Spleen (tissue), 7 donors: Measurements from ENCODE around the gene CFD.

Experiments used
- POLR2A ChIP-seq, 3 donors: fragments of 450-650 bp; IDR thresholded peaks; one replicate each; pipeline ENCODE4 v1.5.1; 2017; ENCODE audit warnings: antibody characterized with exemption in 3 of 3, mild to moderate bottlenecking in 1 of 3
- TF ChIP-seq, protein P1 (sequence below), 11 experiments: fragments of 200-600 bp in 7 of 11; fragments of 450-650 bp in 4 of 11; sonication (generic) in 4 of 11; IDR thresholded peaks in 8 of 11; conservative IDR thresholded peaks in 3 of 11; 1 replicate in 7 of 11; 2 replicates in 4 of 11; pipeline versions ENCODE4 v1.4.0 to v1.8.0; 2016 to 2021; ENCODE audit warnings: antibody characterized with exemption in 11 of 11, inconsistent platforms in 4 of 11, mild to moderate bottlenecking in 1 of 11
- donor health status: DM: no; HTN: no; CAD: no; lungs with moderate emphysema.
- donor health status: DM: no; HTN: no; CAD: no.
- donor health status: DM: no; HTN: no; CAD: no.

- TF ChIP-seq, protein P1, sequence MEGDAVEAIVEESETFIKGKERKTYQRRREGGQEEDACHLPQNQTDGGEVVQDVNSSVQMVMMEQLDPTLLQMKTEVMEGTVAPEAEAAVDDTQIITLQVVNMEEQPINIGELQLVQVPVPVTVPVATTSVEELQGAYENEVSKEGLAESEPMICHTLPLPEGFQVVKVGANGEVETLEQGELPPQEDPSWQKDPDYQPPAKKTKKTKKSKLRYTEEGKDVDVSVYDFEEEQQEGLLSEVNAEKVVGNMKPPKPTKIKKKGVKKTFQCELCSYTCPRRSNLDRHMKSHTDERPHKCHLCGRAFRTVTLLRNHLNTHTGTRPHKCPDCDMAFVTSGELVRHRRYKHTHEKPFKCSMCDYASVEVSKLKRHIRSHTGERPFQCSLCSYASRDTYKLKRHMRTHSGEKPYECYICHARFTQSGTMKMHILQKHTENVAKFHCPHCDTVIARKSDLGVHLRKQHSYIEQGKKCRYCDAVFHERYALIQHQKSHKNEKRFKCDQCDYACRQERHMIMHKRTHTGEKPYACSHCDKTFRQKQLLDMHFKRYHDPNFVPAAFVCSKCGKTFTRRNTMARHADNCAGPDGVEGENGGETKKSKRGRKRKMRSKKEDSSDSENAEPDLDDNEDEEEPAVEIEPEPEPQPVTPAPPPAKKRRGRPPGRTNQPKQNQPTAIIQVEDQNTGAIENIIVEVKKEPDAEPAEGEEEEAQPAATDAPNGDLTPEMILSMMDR (IDR thresholded peaks at IDR 0.05 in 8 of 11, conservative IDR thresholded peaks at IDR 0.05 in 3 of 11), result no peak
- no peak for TF ChIP-seq POLR2A (IDR thresholded peaks at IDR 0.05)
Measured at GRCh38 chr19:812747-813218, 46.7 kb upstream of the CFD start.
